HUES64 (cell line): ENCODE results near the gene CFAP46.
"Not testable (repeated sequence)": the region's sequence is repeated elsewhere in the genome, so short reads cannot be mapped to it uniquely, and the experiment has no call there.

Source experiments
- H3K27ac ChIP-seq: 2 replicates; pipeline ENCODE4 v1.7.0; 2013; ENCODE audit warnings: low read depth, low read length, inconsistent platforms
- H3K27me3 ChIP-seq: 2 replicates; pipeline ENCODE4 v1.6.1; 2013; ENCODE audit warnings: mild to moderate bottlenecking, low read length; ENCODE audit not compliant: insufficient read depth
- H3K36me3 ChIP-seq: 2 replicates; pipeline ENCODE4 v1.6.1; 2013; ENCODE audit warnings: mild to moderate bottlenecking, low read length; ENCODE audit not compliant: insufficient read depth
- H3K4me1 ChIP-seq: 2 replicates; pipeline ENCODE4 v1.6.1; 2013; ENCODE audit warnings: mild to moderate bottlenecking, low read length, moderate library complexity; ENCODE audit not compliant: insufficient read depth
- H3K4me3 ChIP-seq: 2 replicates; pipeline ENCODE4 v1.5.1; 2013; ENCODE audit warnings: mild to moderate bottlenecking, low read length, moderate library complexity
- H3K9ac ChIP-seq: 2 replicates; pipeline ENCODE4 v1.6.1; 2013; ENCODE audit warnings: mild to moderate bottlenecking, low read depth, low read length
- H3K9me3 ChIP-seq: 2 replicates; pipeline ENCODE4 v1.6.1; 2013; ENCODE audit warnings: low read depth, low read length; ENCODE audit not compliant: insufficient read depth
- WGBS: fragments of 150-250, 120-280 bp; methylation state at CpG from one replicate; pipeline ENCODE4 v1.1.7; 2013; ENCODE audit warnings: missing lambda C conversion rate; 5-methylcytosine and 5-hydroxymethylcytosine counted together

The CFAP46 gene

GRCh38 chr10:132906836-132907235 lies 35.5 kb downstream of the CFAP46 start:
- Histone ChIP-seq H3K4me3 (no peak overlapping the region), H3K9ac (no peak overlapping the region), H3K9me3 (no peaks in the 10 kb centered on the region), H3K4me1 (no peaks in the 10 kb centered on the region), H3K27me3 (no peaks in the 10 kb centered on the region), H3K27ac (no peak overlapping the region), H3K36me3 (no peaks in the 10 kb centered on the region)
- 94% methylated on average over 19 of the region's 19 CpGs for WGBS

GRCh38 chr10:132906106-132906505 lies 36.3 kb downstream of the CFAP46 start:
- Histone ChIP-seq H3K9ac (no peak overlapping the region), H3K4me3 (no peak overlapping the region), H3K27ac (no peak overlapping the region), H3K4me1 (no peaks in the 10 kb centered on the region), H3K9me3 (peaks cover under 1% of the 10 kb centered on the region; the same call in 1 of the 2 replicates), H3K36me3 (no peaks in the 10 kb centered on the region), H3K27me3 (no peaks in the 10 kb centered on the region)
- 96% methylated on average over 15 of the region's 15 CpGs for WGBS

- H3K27me3 ChIP-seq: no peaks in the 10 kb centered on the region
- no peak overlapping the region for H3K27ac ChIP-seq
- H3K4me3 ChIP-seq: no peak overlapping the region
- H3K9me3 ChIP-seq: peaks cover 5% of the 10 kb centered on the region
- H3K4me1 ChIP-seq: no peaks in the 10 kb centered on the region
- WGBS: 96% methylated on average over 1 of the region's 1 CpG
- H3K9ac ChIP-seq: no peak overlapping the region
- H3K36me3 ChIP-seq: no peaks in the 10 kb centered on the region
These were observed 36.7 kb downstream of the CFAP46 start for GRCh38 chr10:132905661-132906060.

- H3K4me3 ChIP-seq: no peak overlapping the region
- no peak overlapping the region for H3K27ac ChIP-seq
- WGBS: 84% methylated on average over 21 of the region's 21 CpGs
- no peak overlapping the region for H3K9ac ChIP-seq
- H3K27me3 ChIP-seq: no peaks in the 10 kb centered on the region
- no peaks in the 10 kb centered on the region for H3K4me1 ChIP-seq
- peaks cover 8% of the 10 kb centered on the region for H3K9me3 ChIP-seq
- H3K36me3 ChIP-seq: no peaks in the 10 kb centered on the region
These were observed 37.3 kb downstream of the CFAP46 start for GRCh38 chr10:132904814-132905649.

- Histone ChIP-seq H3K9ac (no peak overlapping the region), H3K4me3 (no peak overlapping the region), H3K27ac (no peak overlapping the region), H3K9me3 (peaks cover 8% of the 10 kb centered on the region), H3K4me1 (no peaks in the 10 kb centered on the region), H3K36me3 (no peaks in the 10 kb centered on the region), H3K27me3 (no peaks in the 10 kb centered on the region)
- WGBS: 40% methylated on average over 15 of the region's 15 CpGs
These were observed 38.1 kb downstream of the CFAP46 start for GRCh38 chr10:132904181-132904813.

GRCh38 chr10:132902656-132903575 lies 39.5 kb downstream of the CFAP46 start:
- H3K4me1 ChIP-seq, H3K9ac ChIP-seq, H3K4me3 ChIP-seq, H3K27ac ChIP-seq, H3K9me3 ChIP-seq, H3K27me3 ChIP-seq, H3K36me3 ChIP-seq: not testable (repeated sequence)
- WGBS: 94% methylated on average over 17 of the region's 19 CpGs

DNA sequence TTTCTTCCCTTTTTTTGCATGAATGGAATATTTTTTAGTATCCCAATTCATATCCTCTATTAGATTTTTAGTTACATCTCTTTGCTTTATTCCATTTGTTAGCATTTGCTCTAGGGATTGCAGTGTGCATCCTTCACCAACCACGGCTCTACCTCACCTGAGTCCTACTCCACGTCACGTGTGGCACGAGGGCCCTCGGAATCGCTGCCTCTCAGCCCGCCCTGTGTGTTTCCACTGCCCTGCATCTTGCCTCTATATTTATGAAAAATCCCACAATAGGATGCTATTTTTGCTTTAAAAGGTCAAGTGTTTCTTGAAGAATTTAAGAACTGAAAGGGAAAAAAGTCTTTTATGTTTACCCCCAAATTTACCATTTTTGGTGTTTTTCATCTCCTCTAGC lies 41.0 kb downstream of the CFAP46 start:
- H3K27ac ChIP-seq: no peak overlapping the region
- H3K9ac ChIP-seq: no peak overlapping the region
- no peak overlapping the region for H3K4me3 ChIP-seq
- no peaks in the 10 kb centered on the region for H3K27me3 ChIP-seq
- 93% methylated on average over 7 of the region's 7 CpGs for WGBS
- H3K36me3 ChIP-seq: no peaks in the 10 kb centered on the region
- H3K4me1 ChIP-seq: no peaks in the 10 kb centered on the region
- H3K9me3 ChIP-seq: peaks cover 8% of the 10 kb centered on the region

DNA sequence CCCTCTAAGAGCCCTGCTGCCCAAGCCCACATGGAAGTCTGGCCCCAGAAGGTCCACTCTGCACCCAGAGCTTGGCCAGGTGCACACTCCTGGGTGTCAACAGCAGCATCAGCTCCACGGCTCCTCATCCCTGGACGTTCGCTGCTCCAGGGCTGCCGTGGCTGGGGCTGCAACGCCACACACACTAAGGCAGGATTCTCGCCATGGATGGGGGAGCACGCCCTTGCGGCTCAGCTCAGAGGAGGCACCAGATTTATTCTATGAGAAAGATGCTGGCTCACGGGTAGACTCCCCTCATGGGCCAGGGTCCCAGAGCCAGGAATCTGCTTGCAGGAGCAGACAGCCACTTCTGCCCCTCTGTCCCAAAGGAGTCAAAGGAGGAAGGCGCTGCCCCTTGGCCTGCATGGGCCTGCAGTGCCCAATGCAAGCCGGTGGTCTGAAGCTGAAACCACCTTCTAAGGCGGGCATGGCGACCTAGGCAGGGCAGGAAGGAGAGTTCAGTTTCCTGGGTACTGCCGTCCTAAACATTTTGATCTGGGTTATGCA lies 42.1 kb downstream of the CFAP46 start:
- no peaks in the 10 kb centered on the region for H3K4me1 ChIP-seq
- H3K4me3 ChIP-seq: no peak overlapping the region
- no peaks in the 10 kb centered on the region for H3K27me3 ChIP-seq
- 91% methylated on average over 14 of the region's 14 CpGs for WGBS
- H3K27ac ChIP-seq: no peak overlapping the region
- peaks cover 8% of the 10 kb centered on the region for H3K9me3 ChIP-seq
- H3K9ac ChIP-seq: no peak overlapping the region
- H3K36me3 ChIP-seq: no peaks in the 10 kb centered on the region

DNA sequence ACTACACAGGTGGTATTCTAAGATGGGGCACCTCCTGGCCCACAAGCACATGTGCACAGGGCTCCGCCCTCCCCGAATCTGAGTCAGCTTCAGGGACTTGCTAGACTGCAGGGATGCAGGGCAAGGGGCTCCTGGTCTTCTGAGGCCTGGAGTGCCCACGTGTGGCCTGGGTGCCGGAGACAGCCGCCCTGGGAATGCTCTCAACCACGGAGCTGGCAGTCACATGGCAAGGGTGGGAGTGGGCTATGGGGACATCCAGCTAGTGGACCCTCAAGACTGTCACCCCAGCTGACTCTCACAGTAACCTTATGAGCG lies 42.7 kb downstream of the CFAP46 start:
- H3K27me3 ChIP-seq: no peaks in the 10 kb centered on the region
- H3K4me1 ChIP-seq: no peaks in the 10 kb centered on the region
- no peak overlapping the region for H3K4me3 ChIP-seq
- H3K27ac ChIP-seq: no peak overlapping the region
- peaks cover 8% of the 10 kb centered on the region for H3K9me3 ChIP-seq
- no peak overlapping the region for H3K9ac ChIP-seq
- H3K36me3 ChIP-seq: no peaks in the 10 kb centered on the region
- 91% methylated on average over 7 of the region's 7 CpGs for WGBS

DNA sequence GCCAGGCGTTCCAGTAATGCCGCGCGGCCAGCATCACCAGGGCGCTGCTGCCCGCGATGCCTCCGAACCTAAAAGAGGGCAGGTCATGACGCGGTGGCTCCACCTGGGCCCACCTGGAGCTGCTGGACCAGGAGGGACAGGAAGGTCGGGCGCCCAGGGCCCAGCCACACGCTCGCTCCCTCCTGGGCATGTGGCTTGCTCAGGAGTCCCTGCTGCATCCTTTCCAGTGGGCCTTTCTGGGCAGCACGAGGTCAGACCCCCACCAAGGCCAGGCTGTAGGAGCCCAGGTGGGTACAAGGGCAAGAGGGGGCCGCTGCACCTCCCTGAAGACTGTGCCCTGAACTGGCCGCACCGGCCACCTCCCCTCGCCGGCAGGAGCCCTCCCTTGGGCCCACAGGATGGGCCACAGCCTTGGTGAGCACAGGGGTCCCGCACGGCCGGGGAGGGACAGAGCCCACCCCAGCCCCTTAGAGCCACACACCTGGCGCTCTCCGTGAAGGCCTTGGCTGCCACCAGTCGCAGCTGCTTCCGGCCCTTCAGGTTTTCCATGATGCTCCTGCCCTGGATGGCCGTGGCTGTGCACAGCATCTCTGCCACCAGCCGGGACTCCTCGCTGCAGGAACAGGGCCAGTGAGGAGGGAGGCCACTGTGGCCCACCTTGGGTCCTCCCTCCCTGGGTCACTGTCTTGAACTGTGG lies 43.2 kb downstream of the CFAP46 start:
- Histone ChIP-seq H3K27ac (no peak overlapping the region), H3K9ac (no peak overlapping the region), H3K9me3 (peaks cover 8% of the 10 kb centered on the region), H3K4me1 (no peaks in the 10 kb centered on the region), H3K27me3 (no peaks in the 10 kb centered on the region), H3K36me3 (no peaks in the 10 kb centered on the region), H3K4me3 (no peak overlapping the region)
- 95% methylated on average over 30 of the region's 30 CpGs for WGBS
